Measurements from ENCODE around the gene CADPS.

Gene CADPS

DNA sequence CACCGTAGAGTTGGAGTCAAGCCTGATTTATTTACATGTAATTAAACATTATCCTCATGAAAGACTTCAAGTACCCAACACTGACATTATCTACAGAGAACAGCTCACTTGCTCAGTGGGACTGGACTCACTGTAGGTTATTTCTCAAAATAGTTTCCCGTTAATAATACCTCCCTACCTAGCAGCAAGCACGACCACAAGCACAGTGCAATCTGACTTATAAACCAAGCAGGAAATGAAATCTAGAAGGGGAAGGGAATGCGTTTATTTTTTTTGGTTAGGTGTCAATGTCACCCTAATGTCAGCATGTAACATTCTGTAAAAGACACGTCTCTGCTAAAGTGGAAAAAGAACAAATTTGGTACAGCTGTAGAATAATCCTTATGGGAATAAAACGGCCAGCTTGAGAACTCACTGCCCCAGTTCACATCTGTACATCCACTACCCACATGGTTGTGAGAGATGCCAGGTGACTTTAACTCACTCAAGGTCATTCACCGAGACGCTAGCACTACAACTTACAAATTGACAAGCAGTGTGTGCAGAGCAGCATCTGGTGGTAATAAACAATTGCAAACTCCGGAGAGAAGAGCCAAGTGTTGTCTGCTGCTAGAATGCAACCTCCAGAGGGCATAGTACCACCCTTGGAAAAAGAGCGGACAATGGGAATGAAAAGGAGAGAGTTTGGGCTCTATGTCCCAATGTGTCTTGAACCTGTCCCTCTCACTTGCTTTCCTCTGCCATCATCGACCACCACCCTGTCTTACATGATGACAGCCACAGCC is 242.5 kb downstream of the CADPS start:
- Histone ChIP-seq H3K27me3 (no peaks in the 10 kb centered on the region), H3K9me3 (no peaks in the 10 kb centered on the region), H3K4me1 (peaks cover 3% of the 10 kb centered on the region), H3K36me3 (no peaks in the 10 kb centered on the region), H3K4me3 (ENCODE audit: low read depth, low read length) (no peak overlapping the region)
- no peak for DNase-seq
- TF ChIP-seq CTCF (IDR thresholded peaks at IDR 0.05; ENCODE audit: low read depth, low read length) = peak; percentile 53

- TF ChIP-seq CTCF (IDR thresholded peaks at IDR 0.05; ENCODE audit: low read depth, low read length) = no peak
- Histone ChIP-seq H3K4me3 (ENCODE audit: low read depth, low read length) (no peak overlapping the region), H3K27me3 (no peaks in the 10 kb centered on the region), H3K9me3 (no peaks in the 10 kb centered on the region), H3K36me3 (no peaks in the 10 kb centered on the region), H3K4me1 (no peaks in the 10 kb centered on the region)
- DNase-seq = no peak
Observed at GRCh38 chr3:62631488-62631887, 243.7 kb downstream of the CADPS start.

GRCh38 chr3:62630664-62631063 is 244.6 kb downstream of the CADPS start:
- no peak for DNase-seq
- TF ChIP-seq CTCF (IDR thresholded peaks at IDR 0.05; ENCODE audit: low read depth, low read length) = no peak
- H3K4me1 ChIP-seq = no peaks in the 10 kb centered on the region
- no peaks in the 10 kb centered on the region for H3K27me3 ChIP-seq
- H3K9me3 ChIP-seq = no peaks in the 10 kb centered on the region
- H3K4me3 ChIP-seq (ENCODE audit: low read depth, low read length) = no peak overlapping the region
- no peaks in the 10 kb centered on the region for H3K36me3 ChIP-seq

DNA sequence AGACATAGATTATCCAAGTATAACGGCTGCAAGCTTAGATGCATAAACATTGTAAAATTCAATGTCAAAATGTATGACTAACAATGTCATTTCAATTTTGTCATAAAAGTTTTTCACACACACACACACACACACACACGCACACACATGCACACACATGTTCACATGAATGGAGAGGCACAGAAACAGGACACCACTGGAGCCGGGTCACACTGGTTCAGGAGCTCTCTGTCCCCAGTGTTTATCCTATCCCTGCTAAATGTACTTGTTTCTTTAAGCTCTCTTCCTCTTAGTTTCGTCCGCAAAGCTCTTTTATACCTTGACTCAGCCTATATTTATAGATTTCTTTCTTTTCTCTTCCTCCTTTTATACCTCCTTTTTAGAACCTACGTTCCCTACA is 249.9 kb downstream of the CADPS start:
- Histone ChIP-seq H3K4me3 (ENCODE audit: low read depth, low read length) (no peak overlapping the region), H3K4me1 (peaks cover 11% of the 10 kb centered on the region), H3K27me3 (no peaks in the 10 kb centered on the region), H3K9me3 (no peaks in the 10 kb centered on the region), H3K36me3 (no peaks in the 10 kb centered on the region)
- no peak for DNase-seq
- no peak for TF ChIP-seq CTCF (IDR thresholded peaks at IDR 0.05; ENCODE audit: low read depth, low read length)

DNA sequence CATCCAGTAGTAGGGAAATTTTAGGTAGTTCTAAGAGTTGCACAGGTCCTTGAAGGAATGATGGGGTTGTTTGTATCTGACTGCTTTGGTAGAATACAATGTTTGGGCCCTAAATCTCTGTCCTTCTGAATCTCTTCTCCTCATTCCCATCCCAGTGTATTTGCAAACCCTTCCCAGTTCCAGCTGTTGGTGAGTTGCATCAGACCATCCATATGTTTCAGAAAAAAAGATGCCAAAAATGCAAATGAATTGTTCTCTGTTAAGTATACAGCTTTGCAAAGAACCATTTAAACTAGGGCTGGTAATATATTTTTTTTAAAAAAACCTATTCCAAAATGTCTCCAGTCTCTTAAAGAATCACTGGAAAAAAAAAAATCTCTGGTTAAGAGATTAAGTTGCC is 251.0 kb downstream of the CADPS start:
- no peak for DNase-seq
- Histone ChIP-seq H3K4me1 (peaks cover 11% of the 10 kb centered on the region), H3K27me3 (no peaks in the 10 kb centered on the region), H3K9me3 (no peaks in the 10 kb centered on the region), H3K36me3 (no peaks in the 10 kb centered on the region), H3K4me3 (ENCODE audit: low read depth, low read length) (no peak overlapping the region)
- TF ChIP-seq CTCF (IDR thresholded peaks at IDR 0.05; ENCODE audit: low read depth, low read length) = no peak

- DNase-seq = peak; percentile 35
Observed at GRCh38 chr3:62622553-62623174, 252.6 kb downstream of the CADPS start.

More at GRCh38 chr3:62622553-62623174, 252.6 kb downstream of the CADPS start:
- no peak overlapping the region for H3K4me3 ChIP-seq (ENCODE audit: low read depth, low read length)
- peaks cover 11% of the 10 kb centered on the region for H3K4me1 ChIP-seq
- H3K9me3 ChIP-seq = no peaks in the 10 kb centered on the region
- H3K36me3 ChIP-seq = no peaks in the 10 kb centered on the region
- TF ChIP-seq CTCF (IDR thresholded peaks at IDR 0.05; ENCODE audit: low read depth, low read length) = peak; percentile 77
- H3K27me3 ChIP-seq = no peaks in the 10 kb centered on the region

Data from BE2C (cell line).